ENCODE measurements around the gene GPBP1L1.

GPBP1L1 gene

DNA sequence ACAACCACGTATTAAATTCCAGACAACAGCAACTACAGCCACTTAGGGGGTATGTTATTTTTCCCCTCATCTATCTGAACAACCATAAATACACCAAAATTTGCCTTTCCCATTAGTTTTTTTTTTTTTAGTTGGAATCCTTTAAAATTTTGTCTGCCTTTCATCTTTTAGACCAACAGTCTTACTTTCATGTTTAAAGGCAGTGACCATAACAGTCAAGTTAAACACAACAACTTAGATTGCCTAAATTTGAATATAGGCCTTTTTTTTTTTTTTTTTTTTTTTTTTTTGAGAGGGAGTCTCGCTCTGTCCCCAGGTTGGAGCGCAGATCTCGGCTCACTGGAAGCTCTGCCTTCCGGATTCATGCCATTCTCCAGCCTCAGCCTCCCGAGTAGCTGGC, 3.4 kb downstream of the GPBP1L1 start:
- Histone ChIP-seq H3K79me1 (replicated peaks; ENCODE audit: low read length, poor library complexity, severe bottlenecking) (no peaks in the 10 kb centered on the region), H3K36me3 (ENCODE audit: control insufficient read depth in 1 of 2, insufficient read depth in 2 of 2, low read depth in 1 of 2, low read length in 2 of 2) (no peaks in the 10 kb centered on the region), H3K23ac (ENCODE audit: low read length in 2 of 2) (no peak overlapping the region), H2BK120ac (ENCODE audit: low read depth, low read length) (no peak overlapping the region), H2AFZ (ENCODE audit: low read depth, low read length) (no peak overlapping the region), H3K14ac (ENCODE audit: low read length in 2 of 2) (no peak overlapping the region), H3K9me3 (ENCODE audit: control insufficient read depth, low read length) (no peaks in the 10 kb centered on the region), H3K4ac (ENCODE audit: low read depth in 1 of 2, low read length in 2 of 2) (no peak overlapping the region), H4K91ac (ENCODE audit: low read length) (no peak overlapping the region), H3K4me2 (ENCODE audit: low read length, poor library complexity, severe bottlenecking) (no peak overlapping the region), H3K9ac (ENCODE audit: low read length) (peak overlapping the region; percentile 27), H3K27me3 (ENCODE audit: control insufficient read depth in 1 of 2, insufficient read depth in 1 of 2, low read length in 2 of 2) (no peaks in the 10 kb centered on the region), H3K4me1 (ENCODE audit: control insufficient read depth, insufficient read depth, low read depth, low read length) (peaks cover 8% of the 10 kb centered on the region), H2BK12ac (ENCODE audit: low read length in 2 of 2) (no peak overlapping the region), H2BK5ac (ENCODE audit: low read depth, low read length, poor library complexity, severe bottlenecking) (no peak overlapping the region), H3K4me3 (ENCODE audit: insufficient read depth in 1 of 2, low read depth in 1 of 2, low read length in 2 of 2) (no peak overlapping the region), H2AK5ac (ENCODE audit: low read length, severe bottlenecking) (no peak overlapping the region), H3K18ac (ENCODE audit: low read depth in 1 of 2, low read length in 2 of 2) (no peak overlapping the region), H3K27ac (ENCODE audit: low read length, poor library complexity, severe bottlenecking) (no peak overlapping the region), H2BK15ac (ENCODE audit: low read depth, poor library complexity, severe bottlenecking) (no peak overlapping the region), H4K8ac (ENCODE audit: low read length) (no peak overlapping the region)
- no peak for DNase-seq
- WGBS, result 100% methylated on average over 6 of the region's 6 CpGs

DNA sequence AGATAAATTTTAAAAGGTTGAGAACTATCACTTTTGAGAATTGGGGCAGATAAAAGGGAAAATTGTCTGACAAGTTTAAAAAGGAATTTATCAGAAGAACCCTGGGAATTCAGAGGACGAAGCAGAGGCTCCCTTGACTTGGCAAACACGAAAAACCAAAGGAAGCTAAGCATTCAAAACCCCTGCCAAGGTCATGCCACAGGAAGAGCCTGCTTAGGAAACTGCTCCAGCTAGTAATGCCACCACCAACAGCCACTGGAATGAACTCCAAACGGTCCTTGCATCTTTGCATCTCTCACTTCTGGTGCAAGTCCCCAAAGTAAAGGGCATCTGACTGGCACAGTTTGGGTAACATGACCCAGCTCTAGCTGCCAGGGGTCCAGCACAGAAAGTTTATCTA, 7.2 kb downstream of the GPBP1L1 start:
- H4K91ac ChIP-seq (ENCODE audit: low read length), result no peak overlapping the region
- no peak overlapping the region for H3K4me2 ChIP-seq (ENCODE audit: low read length, poor library complexity, severe bottlenecking)
- peaks cover 10% of the 10 kb centered on the region for H3K4me1 ChIP-seq (ENCODE audit: control insufficient read depth, insufficient read depth, low read depth, low read length)
- peak overlapping the region in 1 of 2 experiments; percentile 20 for H3K23ac ChIP-seq (ENCODE audit: low read length in 2 of 2)
- H3K79me1 ChIP-seq (replicated peaks; ENCODE audit: low read length, poor library complexity, severe bottlenecking), result no peaks in the 10 kb centered on the region
- H2BK5ac ChIP-seq (ENCODE audit: low read depth, low read length, poor library complexity, severe bottlenecking), result no peak overlapping the region
- no peak overlapping the region for H2BK120ac ChIP-seq (ENCODE audit: low read depth, low read length)
- peaks cover 0 to 7% of the 10 kb centered on the region in 2 experiments for H3K36me3 ChIP-seq (ENCODE audit: control insufficient read depth in 1 of 2, insufficient read depth in 2 of 2, low read depth in 1 of 2, low read length in 2 of 2)
- H3K4me3 ChIP-seq (ENCODE audit: insufficient read depth in 1 of 2, low read depth in 1 of 2, low read length in 2 of 2), result no peak overlapping the region
- H3K9ac ChIP-seq (ENCODE audit: low read length), result peak overlapping the region; percentile 22
- H3K27me3 ChIP-seq (ENCODE audit: control insufficient read depth in 1 of 2, insufficient read depth in 1 of 2, low read length in 2 of 2), result no peaks in the 10 kb centered on the region
- no peak overlapping the region for H4K8ac ChIP-seq (ENCODE audit: low read length)
- no peak overlapping the region for H2AFZ ChIP-seq (ENCODE audit: low read depth, low read length)
- H2BK12ac ChIP-seq (ENCODE audit: low read length in 2 of 2), result no peak overlapping the region
- H2AK5ac ChIP-seq (ENCODE audit: low read length, severe bottlenecking), result no peak overlapping the region
- H3K4ac ChIP-seq (ENCODE audit: low read depth in 1 of 2, low read length in 2 of 2), result no peak overlapping the region
- H2BK15ac ChIP-seq (ENCODE audit: low read depth, poor library complexity, severe bottlenecking), result no peak overlapping the region
- no peaks in the 10 kb centered on the region for H3K9me3 ChIP-seq (ENCODE audit: control insufficient read depth, low read length)
- H3K14ac ChIP-seq (ENCODE audit: low read length in 2 of 2), result no peak overlapping the region
- no peak for DNase-seq
- whole genome bisulfite sequencing, result 60% methylated on average over 3 of the region's 3 CpGs
- no peak overlapping the region for H3K27ac ChIP-seq (ENCODE audit: low read length, poor library complexity, severe bottlenecking)
- H3K18ac ChIP-seq (ENCODE audit: low read depth in 1 of 2, low read length in 2 of 2), result no peak overlapping the region

DNA sequence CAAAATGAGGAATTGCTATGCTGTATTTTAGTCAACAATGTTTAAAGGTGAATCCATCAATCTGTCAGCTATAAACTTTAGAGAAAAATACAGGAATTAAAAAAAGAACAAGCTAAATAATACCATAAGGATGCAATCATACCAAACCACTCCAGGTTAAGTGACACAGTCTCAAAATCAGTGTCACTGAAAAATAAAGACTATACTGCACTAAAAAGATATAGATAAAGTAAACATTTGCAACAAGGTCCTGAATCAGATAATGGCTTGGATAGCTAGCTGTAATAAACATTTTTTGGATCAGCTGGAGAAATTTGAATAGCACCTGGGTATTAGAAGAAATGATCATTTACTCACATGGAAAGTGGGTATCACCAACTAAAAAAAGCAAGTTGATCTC, 7.8 kb downstream of the GPBP1L1 start:
- Histone ChIP-seq H2BK12ac (ENCODE audit: low read length in 2 of 2) (no peak overlapping the region), H3K9me3 (ENCODE audit: control insufficient read depth, low read length) (no peaks in the 10 kb centered on the region), H4K91ac (ENCODE audit: low read length) (no peak overlapping the region), H3K18ac (ENCODE audit: low read depth in 1 of 2, low read length in 2 of 2) (no peak overlapping the region), H3K36me3 (ENCODE audit: control insufficient read depth in 1 of 2, insufficient read depth in 2 of 2, low read depth in 1 of 2, low read length in 2 of 2) (peaks cover 0 to 7% of the 10 kb centered on the region in 2 experiments), H4K8ac (ENCODE audit: low read length) (no peak overlapping the region), H3K4me1 (ENCODE audit: control insufficient read depth, insufficient read depth, low read depth, low read length) (peaks cover 11% of the 10 kb centered on the region), H2AFZ (ENCODE audit: low read depth, low read length) (no peak overlapping the region), H3K23ac (ENCODE audit: low read length in 2 of 2) (no peak overlapping the region), H3K4me3 (ENCODE audit: insufficient read depth in 1 of 2, low read depth in 1 of 2, low read length in 2 of 2) (no peak overlapping the region), H3K4me2 (ENCODE audit: low read length, poor library complexity, severe bottlenecking) (no peak overlapping the region), H3K14ac (ENCODE audit: low read length in 2 of 2) (no peak overlapping the region), H3K4ac (ENCODE audit: low read depth in 1 of 2, low read length in 2 of 2) (no peak overlapping the region), H3K79me1 (replicated peaks; ENCODE audit: low read length, poor library complexity, severe bottlenecking) (no peaks in the 10 kb centered on the region), H3K27me3 (ENCODE audit: control insufficient read depth in 1 of 2, insufficient read depth in 1 of 2, low read length in 2 of 2) (no peaks in the 10 kb centered on the region), H2AK5ac (ENCODE audit: low read length, severe bottlenecking) (no peak overlapping the region), H3K27ac (ENCODE audit: low read length, poor library complexity, severe bottlenecking) (no peak overlapping the region), H2BK15ac (ENCODE audit: low read depth, poor library complexity, severe bottlenecking) (no peak overlapping the region), H2BK5ac (ENCODE audit: low read depth, low read length, poor library complexity, severe bottlenecking) (no peak overlapping the region), H3K9ac (ENCODE audit: low read length) (peak overlapping the region; percentile 22), H2BK120ac (ENCODE audit: low read depth, low read length) (no peak overlapping the region)
- DNase-seq, result no peak

DNA sequence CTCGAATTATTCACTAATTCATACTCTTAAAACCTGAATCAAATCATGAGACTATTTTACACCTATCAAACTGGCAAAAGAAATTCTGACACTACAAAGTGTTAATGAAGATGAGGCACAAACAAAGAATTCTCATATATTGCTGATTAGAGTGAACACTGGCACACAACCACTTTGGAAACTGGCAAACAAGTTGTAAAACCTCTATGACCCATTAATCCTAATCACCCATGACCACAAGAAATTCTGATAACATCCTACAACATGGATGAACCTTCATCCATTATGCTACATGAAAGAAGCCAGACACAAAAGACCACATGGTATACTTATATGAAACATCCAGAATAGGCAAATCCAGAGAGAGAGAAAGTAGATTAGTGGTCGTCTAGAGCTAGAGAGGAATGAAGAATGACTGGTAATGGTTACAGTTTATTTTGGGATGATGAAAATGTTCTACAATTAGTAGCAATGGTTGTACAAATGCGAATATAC, 8.5 kb downstream of the GPBP1L1 start:
- Histone ChIP-seq H3K4me2 (ENCODE audit: low read length, poor library complexity, severe bottlenecking) (no peak overlapping the region), H3K79me1 (replicated peaks; ENCODE audit: low read length, poor library complexity, severe bottlenecking) (no peaks in the 10 kb centered on the region), H4K8ac (ENCODE audit: low read length) (no peak overlapping the region), H3K27ac (ENCODE audit: low read length, poor library complexity, severe bottlenecking) (no peak overlapping the region), H3K4me3 (ENCODE audit: insufficient read depth in 1 of 2, low read depth in 1 of 2, low read length in 2 of 2) (no peak overlapping the region), H3K4ac (ENCODE audit: low read depth in 1 of 2, low read length in 2 of 2) (no peak overlapping the region), H2BK120ac (ENCODE audit: low read depth, low read length) (no peak overlapping the region), H3K14ac (ENCODE audit: low read length in 2 of 2) (no peak overlapping the region), H3K4me1 (ENCODE audit: control insufficient read depth, insufficient read depth, low read depth, low read length) (peaks cover 8% of the 10 kb centered on the region), H3K23ac (ENCODE audit: low read length in 2 of 2) (no peak overlapping the region), H2AFZ (ENCODE audit: low read depth, low read length) (no peak overlapping the region), H2BK12ac (ENCODE audit: low read length in 2 of 2) (no peak overlapping the region), H3K18ac (ENCODE audit: low read depth in 1 of 2, low read length in 2 of 2) (no peak overlapping the region), H4K91ac (ENCODE audit: low read length) (no peak overlapping the region), H3K9me3 (ENCODE audit: control insufficient read depth, low read length) (no peaks in the 10 kb centered on the region), H3K36me3 (ENCODE audit: control insufficient read depth in 1 of 2, insufficient read depth in 2 of 2, low read depth in 1 of 2, low read length in 2 of 2) (peaks cover 0 to 12% of the 10 kb centered on the region in 2 experiments), H3K27me3 (ENCODE audit: control insufficient read depth in 1 of 2, insufficient read depth in 1 of 2, low read length in 2 of 2) (no peaks in the 10 kb centered on the region), H2BK5ac (ENCODE audit: low read depth, low read length, poor library complexity, severe bottlenecking) (no peak overlapping the region), H2BK15ac (ENCODE audit: low read depth, poor library complexity, severe bottlenecking) (no peak overlapping the region), H2AK5ac (ENCODE audit: low read length, severe bottlenecking) (no peak overlapping the region), H3K9ac (ENCODE audit: low read length) (no peak overlapping the region)
- 58% methylated on average over 1 of the region's 3 CpGs for WGBS
- no peak for DNase-seq

Measured in mesenchymal stem cell (in vitro differentiated cells and primary cell).